GM13977 (cell line): Measurements from ENCODE around the gene AFAP1.

Experiments used
- DNase-seq: peaks from one replicate; pipeline ENCODE4 v3.0.0; 2012; ENCODE audit warnings: low spot score
- CTCF ChIP-seq: IDR thresholded peaks from 2 replicates; pipeline ENCODE4 v1.5.1; 2012; ENCODE audit warnings: mild to moderate bottlenecking, control low read depth; ENCODE audit not compliant: insufficient read depth; ENCODE audit errors: extremely low read depth, missing control alignments
- in situ Hi-C: fragments of 300-500 bp; cut with MboI; formaldehyde crosslinking; loops from one replicate; pipeline ENCODE4 v1.12.0; 2022; ENCODE audit warnings: low sequenced_read_pairs, low pct_unique_long_range_greater_than_20kb, mixed read lengths, inconsistent platforms; ENCODE audit not compliant: unreplicated experiment

The AFAP1 gene

DNA sequence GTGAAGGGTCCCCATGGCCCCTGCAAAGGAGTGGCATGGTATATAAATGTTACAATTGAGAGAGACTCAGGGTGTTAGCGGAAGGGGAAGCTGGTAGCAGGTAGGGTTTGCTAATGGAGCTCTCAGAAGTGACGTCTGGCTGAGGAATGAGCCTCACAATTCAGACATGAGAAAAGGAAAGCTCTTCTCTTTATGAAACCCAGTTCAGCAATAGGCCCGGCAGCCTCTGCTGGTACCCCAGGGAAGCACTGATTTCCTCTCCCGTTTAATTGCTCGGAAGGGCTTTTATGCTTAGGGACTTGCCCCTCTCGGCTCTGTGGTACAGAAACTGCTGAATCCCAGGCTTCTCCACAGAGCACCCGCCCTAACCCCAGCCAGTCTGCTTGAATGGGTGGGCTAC lies 19.4 kb upstream of the AFAP1 start:
- no peak for TF ChIP-seq CTCF
- in situ Hi-C loops: no loop called here
- no peak for DNase-seq

GRCh38 chr4:7956934-7957656 lies 17.4 kb upstream of the AFAP1 start:
- TF ChIP-seq CTCF: no peak
- no peak for DNase-seq
- in situ Hi-C loops: no loop called here

GRCh38 chr4:7956270-7956808 lies 16.7 kb upstream of the AFAP1 start:
- in situ Hi-C loops: no loop called here
- TF ChIP-seq CTCF: no peak

GRCh38 chr4:7955393-7955792 lies 15.7 kb upstream of the AFAP1 start:
- in situ Hi-C loops: no loop called here
- no peak for TF ChIP-seq CTCF
- DNase-seq: no peak

More at GRCh38 chr4:7956270-7956808, 16.7 kb upstream of the AFAP1 start:
- no peak for DNase-seq

DNA sequence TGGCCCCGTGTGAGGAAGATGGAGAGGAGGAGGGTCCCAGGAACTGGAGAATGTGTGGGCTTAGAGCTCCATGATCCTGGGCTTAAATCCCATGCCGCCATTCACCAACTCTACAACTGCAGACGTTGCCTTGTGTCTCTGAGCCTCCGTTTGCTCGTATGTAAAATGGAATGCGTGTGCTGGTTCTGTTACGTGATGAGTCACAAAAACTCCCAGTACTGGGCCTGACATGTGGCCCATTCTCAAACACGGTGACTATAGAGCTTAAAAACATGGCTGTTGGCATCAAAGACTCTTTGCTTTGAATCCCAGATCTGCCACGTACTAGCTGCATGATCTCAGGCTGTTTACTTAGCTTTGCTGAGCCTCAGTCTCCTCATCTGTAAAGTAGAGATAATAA lies 13.0 kb upstream of the AFAP1 start:
- in situ Hi-C loops: no loop called here
- DNase-seq: no peak
- no peak for TF ChIP-seq CTCF

DNA sequence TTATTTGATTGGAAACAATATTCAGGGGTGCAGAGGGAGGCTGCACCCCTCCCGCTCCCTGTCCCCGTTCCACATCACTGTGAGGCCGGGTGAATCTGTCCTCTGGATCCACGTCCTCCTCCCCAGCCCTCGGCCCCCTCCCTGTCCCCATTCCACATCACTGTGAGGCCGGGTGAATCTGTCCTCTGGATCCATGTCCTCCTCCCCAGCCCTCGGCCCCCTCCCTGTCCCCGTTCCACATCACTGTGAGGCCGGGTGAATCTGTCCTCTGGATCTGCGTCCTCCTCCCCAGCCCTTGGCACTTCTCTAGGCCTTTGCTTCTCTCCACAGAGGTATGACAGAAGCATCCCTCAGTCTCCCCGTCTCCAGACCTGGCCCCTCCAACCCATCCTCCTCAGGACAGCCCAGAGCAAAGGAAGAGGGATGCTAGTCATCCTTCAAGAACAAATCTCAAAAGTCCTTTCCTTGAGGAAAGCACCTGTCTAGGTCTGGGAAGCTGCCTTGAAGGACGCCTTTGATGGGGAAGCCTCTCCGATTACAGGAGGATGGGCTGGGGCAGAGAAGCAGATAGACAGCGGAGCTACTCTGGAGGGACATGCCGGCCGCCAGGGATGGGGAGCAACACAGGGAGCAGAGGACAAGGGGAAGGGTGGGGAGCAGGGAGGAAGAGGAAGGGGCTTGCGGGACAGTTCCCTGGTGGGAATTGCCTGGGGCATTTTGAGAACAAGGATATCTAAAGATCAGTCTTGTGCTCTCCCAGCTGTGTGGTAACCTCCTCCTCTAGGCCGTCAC lies 10.8 kb upstream of the AFAP1 start:
- in situ Hi-C loops: no loop called here
- DNase-seq: no peak
- TF ChIP-seq CTCF: no peak
